ENCODE results near the gene NPHP3. TPM values are rescaled to one million over a fixed set of nuclear protein-coding genes. Genes with fewer than 3 reads are reported as not detected.

Gene NPHP3
- total and polyA plus RNA-seq, 8 donors, result 20.6 to 110 (median 87.7) TPM

- H3K9me3 ChIP-seq, result no peaks in the 10 kb centered on the region
- ATAC-seq (no peak), DNase-seq (no peak)
- H3K4me1 ChIP-seq, result peaks cover 0 to 19% of the 10 kb centered on the region in 2 donors
- TF ChIP-seq CTCF (IDR thresholded peaks at IDR 0.05), result no peak
- intact Hi-C loops (cut with DNase I), result no loop called here
- no peaks in the 10 kb centered on the region for H3K27me3 ChIP-seq
- no peak overlapping the region for H3K27ac ChIP-seq
- no peak overlapping the region for H3K4me3 ChIP-seq
- no peaks in the 10 kb centered on the region for H3K36me3 ChIP-seq
These were observed 68.0 kb downstream of the NPHP3 start for GRCh38 chr3:132654190-132654589.

GRCh38 chr3:132652640-132653270 is 69.5 kb downstream of the NPHP3 start:
- no peak for TF ChIP-seq CTCF (IDR thresholded peaks at IDR 0.05)
- ATAC-seq, result peak; percentile 44
- Histone ChIP-seq H3K4me3 (no peak overlapping the region), H3K9me3 (no peaks in the 10 kb centered on the region), H3K4me1 (peaks cover 0 to 9% of the 10 kb centered on the region in 2 donors), H3K27ac (no peak overlapping the region), H3K27me3 (no peaks in the 10 kb centered on the region), H3K36me3 (no peaks in the 10 kb centered on the region)
- intact Hi-C loops (cut with DNase I), result no loop called here
- DNase-seq, result no peak

- H3K27ac ChIP-seq, result no peak overlapping the region
- H3K4me1 ChIP-seq, result peaks cover 0 to 9% of the 10 kb centered on the region in 2 donors
- ATAC-seq (no peak), DNase-seq (no peak)
- no peak overlapping the region for H3K4me3 ChIP-seq
- H3K27me3 ChIP-seq, result no peaks in the 10 kb centered on the region
- TF ChIP-seq CTCF (IDR thresholded peaks at IDR 0.05), result no peak
- no peaks in the 10 kb centered on the region for H3K36me3 ChIP-seq
- no peaks in the 10 kb centered on the region for H3K9me3 ChIP-seq
- intact Hi-C loops (cut with DNase I), result no loop called here
These were observed 72.1 kb downstream of the NPHP3 start for GRCh38 chr3:132650153-132650552.

- Histone ChIP-seq H3K36me3 (peaks cover 0 to 6% of the 10 kb centered on the region in 2 donors), H3K4me1 (no peaks in the 10 kb centered on the region), H3K9me3 (no peaks in the 10 kb centered on the region), H3K27me3 (no peaks in the 10 kb centered on the region), H3K27ac (no peak overlapping the region), H3K4me3 (no peak overlapping the region)
- TF ChIP-seq CTCF (IDR thresholded peaks at IDR 0.05), result no peak
- ATAC-seq (no peak), DNase-seq (no peak)
- intact Hi-C loops (cut with DNase I), result loop anchor here in 1 of 2 donors (5.0 kb wide), 1 partner anchor 108 kb away; no protein-coding TSS in a partner anchor
These were observed 77.2 kb downstream of the NPHP3 start for GRCh38 chr3:132645058-132645457.

GRCh38 chr3:132643366-132643765 is 78.8 kb downstream of the NPHP3 start:
- DNase-seq (no peak), ATAC-seq (no peak)
- intact Hi-C loops (cut with DNase I), result no loop called here
- Histone ChIP-seq H3K36me3 (peaks cover 0 to 19% of the 10 kb centered on the region in 2 donors), H3K27me3 (no peaks in the 10 kb centered on the region), H3K9me3 (no peaks in the 10 kb centered on the region), H3K4me1 (no peaks in the 10 kb centered on the region), H3K27ac (peak overlapping the region in 1 of 2 donors; percentile 1), H3K4me3 (no peak overlapping the region)
- TF ChIP-seq CTCF (IDR thresholded peaks at IDR 0.05), result no peak

Measured in left lung (tissue), 10 donors.